Activated naive CD4-positive, alpha-beta T cell treated with anti-CD3 and anti-CD28 coated beads, Interleukin-2, amount 10 ng/mL, durations not matched to agents 7 days and 5 days (primary cell): Measurements from ENCODE around the gene CLMN.

Experiments
- CTCF ChIA-PET: fragments of 350-600 bp; sonication (Branson Sonifier 250); formaldehyde crosslinking; loops from one replicate; lab custom pipeline; 2021; ENCODE audit warnings: antibody characterized with exemption; lab: Charles Lee
- DNase-seq: peaks from one replicate; pipeline ENCODE4 v3.0.0-alpha.2; 2020
- H3K27ac Mint-ChIP-seq: one replicate; pipeline ENCODE4 v1.8.0; 2021; ENCODE audit warnings: mild to moderate bottlenecking, moderate library complexity, mixed read lengths
- H3K27me3 Mint-ChIP-seq: one replicate; pipeline ENCODE4 v1.8.0; 2021; ENCODE audit warnings: mild to moderate bottlenecking, mixed read lengths
- H3K36me3 Mint-ChIP-seq: one replicate; pipeline ENCODE4 v1.8.0; 2021; ENCODE audit warnings: mixed read lengths
- H3K4me1 Mint-ChIP-seq: one replicate; pipeline ENCODE4 v1.8.0; 2021; ENCODE audit warnings: mixed read lengths
- H3K4me3 Mint-ChIP-seq: one replicate; pipeline ENCODE4 v1.8.0; 2021; ENCODE audit warnings: mild to moderate bottlenecking, moderate library complexity, mixed read lengths
- H3K9me3 Mint-ChIP-seq: one replicate; pipeline ENCODE4 v1.8.0; 2021; ENCODE audit warnings: mixed read lengths

CLMN gene, protein sequence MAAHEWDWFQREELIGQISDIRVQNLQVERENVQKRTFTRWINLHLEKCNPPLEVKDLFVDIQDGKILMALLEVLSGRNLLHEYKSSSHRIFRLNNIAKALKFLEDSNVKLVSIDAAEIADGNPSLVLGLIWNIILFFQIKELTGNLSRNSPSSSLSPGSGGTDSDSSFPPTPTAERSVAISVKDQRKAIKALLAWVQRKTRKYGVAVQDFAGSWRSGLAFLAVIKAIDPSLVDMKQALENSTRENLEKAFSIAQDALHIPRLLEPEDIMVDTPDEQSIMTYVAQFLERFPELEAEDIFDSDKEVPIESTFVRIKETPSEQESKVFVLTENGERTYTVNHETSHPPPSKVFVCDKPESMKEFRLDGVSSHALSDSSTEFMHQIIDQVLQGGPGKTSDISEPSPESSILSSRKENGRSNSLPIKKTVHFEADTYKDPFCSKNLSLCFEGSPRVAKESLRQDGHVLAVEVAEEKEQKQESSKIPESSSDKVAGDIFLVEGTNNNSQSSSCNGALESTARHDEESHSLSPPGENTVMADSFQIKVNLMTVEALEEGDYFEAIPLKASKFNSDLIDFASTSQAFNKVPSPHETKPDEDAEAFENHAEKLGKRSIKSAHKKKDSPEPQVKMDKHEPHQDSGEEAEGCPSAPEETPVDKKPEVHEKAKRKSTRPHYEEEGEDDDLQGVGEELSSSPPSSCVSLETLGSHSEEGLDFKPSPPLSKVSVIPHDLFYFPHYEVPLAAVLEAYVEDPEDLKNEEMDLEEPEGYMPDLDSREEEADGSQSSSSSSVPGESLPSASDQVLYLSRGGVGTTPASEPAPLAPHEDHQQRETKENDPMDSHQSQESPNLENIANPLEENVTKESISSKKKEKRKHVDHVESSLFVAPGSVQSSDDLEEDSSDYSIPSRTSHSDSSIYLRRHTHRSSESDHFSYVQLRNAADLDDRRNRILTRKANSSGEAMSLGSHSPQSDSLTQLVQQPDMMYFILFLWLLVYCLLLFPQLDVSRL

DNA sequence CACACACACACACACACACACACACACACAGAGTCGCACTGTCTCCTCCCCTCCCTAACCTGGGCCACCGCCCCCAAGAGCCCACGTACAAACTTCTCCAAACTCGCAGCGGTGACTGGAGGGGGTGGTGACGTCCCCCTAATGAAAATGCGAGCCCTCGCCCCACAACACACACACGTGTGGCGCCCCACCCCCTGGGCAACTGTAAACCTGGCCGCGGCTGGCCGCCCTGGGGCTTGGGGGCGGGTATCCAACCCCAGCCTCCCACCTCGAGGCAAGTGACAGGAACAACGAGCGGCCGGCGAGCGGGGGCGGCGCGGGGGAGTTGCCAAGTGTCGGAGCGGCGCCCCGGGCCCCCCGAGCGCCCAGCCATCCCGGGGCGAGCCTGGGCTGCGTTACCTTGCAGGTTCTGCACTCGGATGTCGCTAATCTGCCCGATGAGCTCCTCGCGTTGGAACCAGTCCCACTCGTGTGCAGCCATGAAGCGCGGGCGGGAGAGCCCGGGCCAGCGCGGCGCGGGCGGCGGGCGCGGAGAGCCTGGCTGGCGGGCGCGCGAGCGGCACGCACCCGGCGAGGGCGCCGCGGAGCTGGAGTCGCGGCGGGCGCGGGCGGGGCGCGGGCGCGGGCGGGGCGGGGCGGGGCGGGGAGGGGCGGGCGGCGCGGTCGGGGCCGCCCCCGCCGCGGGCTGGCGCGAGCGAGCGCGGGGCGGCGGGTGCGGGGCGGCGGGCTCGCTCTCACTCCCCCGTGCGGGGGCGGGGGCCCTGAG, at the start of gene CLMN:
TSS of gene CLMN (minus strand) at position 597 of the 766 bp plus-strand sequence. CDS start at position 481, 116 bp downstream.
- CTCF ChIA-PET: no interaction called here
- Mint-ChIP-seq H3K27ac (no peak within 1 kb of the TSS), H3K36me3 (no peaks in the 10 kb centered on the region), H3K27me3 (peaks cover 90% of the 10 kb centered on the region), H3K9me3 (no peaks in the 10 kb centered on the region), H3K4me1 (peaks cover 14% of the 10 kb centered on the region), H3K4me3 (peak within 1 kb of the TSS; percentile 74)
- DNase-seq: peak; percentile 59

DNA sequence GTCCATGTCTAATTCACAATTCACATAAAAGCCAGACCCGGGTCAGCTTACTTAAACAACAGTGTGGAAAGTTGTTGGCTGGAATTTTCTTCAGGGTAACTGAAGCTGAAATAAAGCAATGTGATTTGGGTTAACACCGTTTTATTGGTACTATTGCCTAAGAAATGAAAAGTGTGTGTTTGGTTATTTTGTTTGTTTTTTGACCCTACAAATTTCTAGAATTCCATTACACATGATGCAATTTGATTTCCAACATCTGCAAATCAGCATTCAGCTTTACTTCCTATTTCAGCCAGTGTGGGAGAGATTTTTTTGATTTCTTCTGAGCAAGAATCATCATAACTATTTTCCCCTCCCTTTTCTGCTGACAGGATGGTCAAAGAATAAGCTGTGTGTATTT, 45.7 kb upstream of the CLMN start:
- H3K36me3 Mint-ChIP-seq: no peaks in the 10 kb centered on the region

DNA sequence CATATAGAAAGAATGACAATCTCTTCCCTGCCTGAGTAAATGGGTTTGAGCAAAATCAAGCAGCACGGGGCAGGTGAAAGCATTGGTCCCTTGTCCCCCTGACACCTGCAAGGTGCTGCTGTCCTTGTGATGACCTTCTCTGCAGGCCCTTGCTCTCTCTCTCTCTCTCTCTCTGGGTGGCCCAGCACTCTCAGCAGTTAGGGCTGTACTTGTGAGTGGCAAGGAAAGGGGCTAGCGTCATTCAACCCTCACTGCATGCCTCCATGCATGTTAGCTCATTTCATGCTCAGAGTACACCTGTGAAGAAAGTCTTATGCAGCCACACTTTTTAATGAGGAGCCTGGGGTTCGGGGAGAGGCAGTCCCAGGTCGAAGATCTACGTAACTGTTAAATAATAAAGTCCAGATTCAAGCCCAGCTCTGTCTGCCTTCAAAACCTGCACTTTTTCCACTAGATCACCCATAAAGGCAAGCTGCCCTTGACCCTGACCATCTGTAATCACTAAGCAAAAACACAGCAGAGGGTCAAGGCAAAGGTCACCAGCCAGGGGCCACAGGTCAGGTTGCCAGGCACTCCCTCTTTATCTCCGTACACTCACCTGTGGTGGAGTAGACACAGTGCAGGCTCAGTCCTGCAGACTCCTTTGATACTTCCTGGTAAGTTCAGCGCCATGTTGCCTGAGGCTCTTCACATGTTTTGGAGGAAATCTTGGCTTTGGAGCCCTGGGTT, 44.9 kb upstream of the CLMN start:
- H3K4me1 Mint-ChIP-seq: no peaks in the 10 kb centered on the region
- no peak overlapping the region for H3K4me3 Mint-ChIP-seq
- no peak for DNase-seq
- CTCF ChIA-PET: interaction anchor here (0.9 kb wide), 1 partner anchor 88 kb away, joined by 3 read pairs; no protein-coding TSS in a partner anchor
- H3K9me3 Mint-ChIP-seq: no peaks in the 10 kb centered on the region
- no peaks in the 10 kb centered on the region for H3K36me3 Mint-ChIP-seq
- H3K27me3 Mint-ChIP-seq: peaks cover 61% of the 10 kb centered on the region
- no peak overlapping the region for H3K27ac Mint-ChIP-seq

More for the DNA sequence above, 45.7 kb upstream of the CLMN start:
- Mint-ChIP-seq H3K27me3 (peaks cover 59% of the 10 kb centered on the region), H3K4me1 (no peaks in the 10 kb centered on the region), H3K9me3 (no peaks in the 10 kb centered on the region), H3K27ac (no peak overlapping the region), H3K4me3 (no peak overlapping the region)
- DNase-seq: no peak
- CTCF ChIA-PET: interaction anchor here (0.9 kb wide), 1 partner anchor 87 kb away, joined by 3 read pairs; no protein-coding TSS in a partner anchor

DNA sequence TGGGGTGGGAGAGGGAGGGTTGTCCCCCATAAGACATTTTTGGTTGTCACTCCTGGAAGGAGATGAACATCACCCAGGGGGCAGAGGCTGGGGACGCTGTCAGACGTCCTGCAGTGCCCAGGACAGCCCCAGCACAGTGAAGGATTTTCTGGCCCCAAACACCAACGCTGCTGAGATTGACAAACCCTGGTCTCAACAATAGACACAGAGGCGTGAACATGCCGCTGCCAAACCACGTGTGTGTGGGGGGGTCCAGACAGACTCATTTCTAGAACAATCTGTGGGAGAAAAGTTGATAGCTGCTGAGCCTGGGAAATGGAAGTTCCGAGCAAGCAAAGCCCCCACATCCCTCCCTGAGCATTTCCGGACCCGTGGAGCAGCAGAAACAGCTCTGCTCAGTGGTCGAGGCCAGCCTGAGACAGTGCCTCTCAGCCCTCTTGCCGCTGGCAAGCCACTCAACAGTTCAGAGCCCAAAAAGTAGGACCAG, 43.8 kb upstream of the CLMN start:
- H3K36me3 Mint-ChIP-seq: no peaks in the 10 kb centered on the region
- H3K9me3 Mint-ChIP-seq: no peaks in the 10 kb centered on the region
- DNase-seq: no peak
- H3K27me3 Mint-ChIP-seq: peaks cover 60% of the 10 kb centered on the region
- no peaks in the 10 kb centered on the region for H3K4me1 Mint-ChIP-seq
- no peak overlapping the region for H3K27ac Mint-ChIP-seq
- no peak overlapping the region for H3K4me3 Mint-ChIP-seq
- CTCF ChIA-PET: no interaction called here

DNA sequence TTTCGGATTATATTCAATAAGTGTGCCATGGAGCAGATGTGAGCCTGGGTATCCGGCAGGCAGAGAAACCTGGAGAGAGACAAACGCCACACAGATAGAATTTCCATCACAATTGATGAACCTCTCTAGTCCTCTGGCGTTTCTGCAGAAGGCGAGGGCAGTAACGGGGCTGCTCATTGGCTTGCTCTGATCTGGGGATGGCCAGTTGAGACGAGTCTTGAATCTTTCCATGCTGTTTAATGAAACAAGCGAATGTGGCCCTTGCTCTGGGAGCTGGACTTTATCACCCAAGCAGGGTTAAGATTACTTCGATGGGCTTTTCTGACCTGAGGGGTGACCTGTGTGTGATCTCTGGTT, 42.4 kb upstream of the CLMN start:
- Mint-ChIP-seq H3K36me3 (no peaks in the 10 kb centered on the region), H3K9me3 (no peaks in the 10 kb centered on the region), H3K4me1 (no peaks in the 10 kb centered on the region), H3K4me3 (no peak overlapping the region), H3K27me3 (peaks cover 58% of the 10 kb centered on the region), H3K27ac (no peak overlapping the region)
- DNase-seq: no peak
- CTCF ChIA-PET: interaction anchor here (0.6 to 1.3 kb wide), 7 partner anchors 10 to 1132 kb away, joined by 3 to 4 read pairs (median 3); no protein-coding TSS in a partner anchor

DNA sequence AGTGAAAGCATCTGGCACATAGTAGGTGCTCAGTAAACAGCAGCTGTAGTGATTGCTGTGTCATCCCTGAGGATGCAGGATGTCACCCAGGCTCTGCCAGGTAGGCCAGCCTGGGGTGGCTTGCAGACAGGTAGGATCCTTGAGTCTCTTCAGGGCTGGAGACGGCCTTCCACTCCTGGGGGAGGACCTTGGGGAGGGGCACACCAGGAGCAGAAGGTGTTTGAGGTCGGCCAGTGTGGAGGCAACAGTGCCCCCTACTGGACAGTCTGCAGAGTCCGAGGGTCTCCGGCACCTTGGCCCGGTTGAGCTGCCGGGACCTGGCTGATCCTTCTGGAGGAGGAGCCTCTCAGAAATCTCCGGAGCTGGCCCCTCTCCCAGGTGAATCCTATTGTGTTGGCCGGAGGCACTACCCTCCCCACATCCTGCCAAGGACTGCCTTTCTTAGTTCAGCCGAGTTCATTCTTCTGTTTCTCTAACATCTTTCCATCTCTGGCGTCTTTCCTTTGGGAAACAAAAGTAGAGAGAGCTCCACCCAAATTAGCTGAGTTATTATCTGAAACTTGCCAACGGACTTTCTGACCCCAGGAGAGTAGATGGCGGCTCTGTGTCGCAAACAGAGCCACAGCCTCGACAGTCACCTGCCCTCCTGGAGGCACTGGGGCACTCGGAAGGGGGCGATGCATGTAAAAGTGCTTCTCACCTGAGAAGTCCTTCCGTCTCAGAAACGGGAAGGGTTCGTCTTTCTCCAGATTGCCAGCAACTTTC, 41.8 kb upstream of the CLMN start:
- Mint-ChIP-seq H3K27me3 (peaks cover 57% of the 10 kb centered on the region), H3K4me1 (no peaks in the 10 kb centered on the region), H3K27ac (no peak overlapping the region), H3K4me3 (no peak overlapping the region), H3K36me3 (no peaks in the 10 kb centered on the region), H3K9me3 (no peaks in the 10 kb centered on the region)
- DNase-seq: peak; percentile 52
- CTCF ChIA-PET: interaction anchor here (0.6 to 1.7 kb wide), 8 partner anchors 9 to 1133 kb away, joined by 3 to 5 read pairs (median 3); no protein-coding TSS in a partner anchor

DNA sequence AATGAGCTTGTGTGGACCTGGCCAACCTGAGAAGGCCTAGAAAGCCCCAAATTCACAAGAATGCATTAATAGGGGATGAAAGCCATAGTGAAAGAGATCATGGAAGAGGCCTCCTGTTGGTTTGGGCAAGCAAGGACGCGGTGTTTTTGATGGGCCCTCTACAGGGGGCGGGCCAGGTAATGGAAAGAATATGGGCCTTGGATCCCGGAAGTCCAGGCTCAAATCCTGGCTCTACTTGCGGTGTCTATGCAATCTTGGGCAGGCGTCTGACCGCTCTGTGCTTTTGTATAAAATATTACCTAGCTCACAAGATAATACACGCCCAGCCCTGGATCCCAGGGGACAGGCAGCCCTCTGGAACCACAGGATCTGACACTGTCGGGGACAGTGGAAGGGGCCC, 41.1 kb upstream of the CLMN start:
- H3K36me3 Mint-ChIP-seq: no peaks in the 10 kb centered on the region
- H3K27me3 Mint-ChIP-seq: peaks cover 50% of the 10 kb centered on the region
- no peak overlapping the region for H3K4me3 Mint-ChIP-seq
- no peaks in the 10 kb centered on the region for H3K4me1 Mint-ChIP-seq
- no peak overlapping the region for H3K27ac Mint-ChIP-seq
- H3K9me3 Mint-ChIP-seq: no peaks in the 10 kb centered on the region
- CTCF ChIA-PET: interaction anchor here (1.1 to 1.7 kb wide), 2 partner anchors 11 to 670 kb away, joined by 3 to 5 read pairs; no protein-coding TSS in a partner anchor
- DNase-seq: no peak

DNA sequence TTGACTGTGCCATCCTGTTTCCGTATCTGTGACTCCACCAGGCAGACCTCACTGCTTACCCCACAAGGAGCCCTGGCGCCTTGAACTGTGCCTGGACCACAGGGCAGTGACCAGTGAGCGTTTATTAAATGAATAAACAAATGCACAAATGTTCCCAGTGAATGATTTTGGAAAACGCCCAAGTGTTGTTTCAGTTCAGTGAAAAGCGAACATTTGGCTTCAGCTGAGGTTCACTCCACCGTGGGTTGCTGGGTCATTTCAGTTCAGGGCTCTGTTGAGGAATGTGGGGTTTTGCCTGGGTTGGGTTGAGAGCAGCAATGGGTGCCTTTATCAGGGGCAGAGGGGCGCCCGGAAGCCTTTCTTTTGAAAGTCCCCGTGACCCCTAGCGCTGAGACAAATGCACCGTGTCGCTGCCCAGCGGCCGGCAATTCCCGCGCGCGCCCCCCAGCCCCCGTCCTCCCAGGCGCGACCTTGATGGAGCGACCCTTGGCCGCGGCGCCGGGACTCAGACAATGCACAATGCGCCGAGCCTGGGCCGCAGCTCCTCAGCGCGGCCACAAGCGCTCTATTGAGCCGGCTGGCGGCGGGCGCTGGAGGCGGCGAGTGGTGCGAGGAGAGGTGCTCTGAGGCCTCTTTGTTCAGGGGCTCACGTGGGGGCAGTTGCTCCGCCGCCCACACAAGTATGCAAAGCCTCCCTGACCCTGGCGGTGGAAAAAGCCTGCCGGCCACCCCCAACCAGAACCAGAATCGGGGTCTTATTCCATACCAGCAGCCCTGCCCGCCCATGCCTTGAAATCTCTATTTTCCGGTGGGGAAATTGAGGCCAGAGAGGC, 40.5 kb upstream of the CLMN start:
- H3K4me3 Mint-ChIP-seq: no peak overlapping the region

DNA sequence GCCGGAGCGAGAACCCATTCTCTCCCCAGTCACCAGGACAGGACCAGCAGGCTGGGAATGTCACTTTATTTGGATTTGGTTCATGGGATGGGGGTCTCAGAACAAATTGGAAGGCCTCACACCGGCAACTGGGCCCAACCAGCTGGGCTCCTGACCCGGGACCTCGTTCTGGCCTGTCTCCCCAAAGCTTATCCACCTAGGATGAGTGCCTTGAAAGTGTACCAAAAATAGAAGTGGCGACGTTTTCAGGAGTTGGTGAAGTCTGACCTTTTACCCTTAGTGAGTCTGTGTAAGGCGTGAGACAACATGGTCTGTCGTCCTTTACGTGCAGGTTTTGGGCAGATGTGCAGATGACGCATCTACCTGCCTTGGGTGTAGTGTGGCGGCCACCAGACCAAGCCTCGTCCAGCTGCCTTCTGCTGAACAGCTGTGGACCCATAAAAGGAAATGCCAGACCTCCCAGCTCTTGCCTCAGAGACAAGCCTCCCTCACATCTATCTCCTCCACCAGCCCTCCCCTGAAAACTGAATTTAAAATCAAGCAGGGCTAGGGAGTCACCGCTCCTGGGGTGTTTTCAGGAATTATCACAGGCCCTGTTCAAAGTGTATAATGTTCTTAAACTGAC, 36.6 kb upstream of the CLMN start:
- DNase-seq: no peak
- Mint-ChIP-seq H3K27ac (no peak overlapping the region), H3K4me1 (no peaks in the 10 kb centered on the region), H3K36me3 (no peaks in the 10 kb centered on the region), H3K9me3 (peaks cover 4% of the 10 kb centered on the region), H3K4me3 (no peak overlapping the region), H3K27me3 (peaks cover 26% of the 10 kb centered on the region)
- CTCF ChIA-PET: no interaction called here

More for the DNA sequence above, 40.5 kb upstream of the CLMN start:
- no peaks in the 10 kb centered on the region for H3K4me1 Mint-ChIP-seq
- no peaks in the 10 kb centered on the region for H3K9me3 Mint-ChIP-seq
- CTCF ChIA-PET: interaction anchor here (1.7 kb wide), 1 partner anchor 11 kb away, joined by 5 read pairs; no protein-coding TSS in a partner anchor
- H3K27ac Mint-ChIP-seq: no peak overlapping the region
- no peaks in the 10 kb centered on the region for H3K36me3 Mint-ChIP-seq
- H3K27me3 Mint-ChIP-seq: peaks cover 48% of the 10 kb centered on the region
- no peak for DNase-seq

DNA sequence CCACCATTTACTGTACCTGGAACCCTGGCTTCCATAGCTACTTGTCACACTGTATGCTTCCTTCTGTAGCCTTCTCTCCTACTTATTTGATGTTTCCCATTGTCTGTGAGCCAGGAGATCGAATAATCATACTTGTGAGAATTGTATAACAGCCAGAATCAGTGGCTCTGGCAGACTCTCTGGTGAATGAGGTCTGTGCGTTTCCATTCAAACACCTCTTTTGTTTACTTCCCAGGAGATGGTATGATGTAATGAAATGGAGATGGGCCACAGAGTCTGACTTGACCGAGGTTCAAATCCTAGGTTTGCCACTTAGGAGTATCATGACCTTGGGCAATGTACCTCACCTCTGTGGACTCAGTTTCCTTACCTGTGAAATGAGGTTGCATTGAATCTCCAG, 35.7 kb upstream of the CLMN start:
- CTCF ChIA-PET: no interaction called here
- H3K4me1 Mint-ChIP-seq: no peaks in the 10 kb centered on the region

DNA sequence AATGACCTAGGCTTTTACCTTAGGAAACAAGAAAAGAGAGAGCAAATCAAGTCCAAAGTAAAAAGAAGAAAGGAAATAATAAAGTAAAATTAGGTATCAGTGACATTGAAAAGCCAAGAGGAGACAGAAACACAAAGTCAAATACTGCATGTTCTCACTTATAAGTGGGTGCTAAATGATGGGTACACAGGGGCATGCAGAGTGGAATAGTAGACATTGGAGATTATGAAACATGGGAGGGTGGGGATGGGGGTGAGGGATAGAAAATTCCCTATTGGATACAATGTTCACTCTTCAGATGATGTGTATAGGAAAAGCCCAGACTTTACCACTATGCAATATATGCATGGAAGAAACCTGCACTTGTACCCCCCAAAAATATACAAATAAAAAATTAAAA, 35.1 kb upstream of the CLMN start:
- Mint-ChIP-seq H3K36me3 (no peaks in the 10 kb centered on the region), H3K27ac (no peak overlapping the region), H3K4me1 (no peaks in the 10 kb centered on the region), H3K4me3 (no peak overlapping the region), H3K27me3 (peaks cover 11% of the 10 kb centered on the region), H3K9me3 (peaks cover 4% of the 10 kb centered on the region)
- DNase-seq: no peak
- CTCF ChIA-PET: no interaction called here

More for the DNA sequence above, 35.7 kb upstream of the CLMN start:
- DNase-seq: no peak
- no peak overlapping the region for H3K27ac Mint-ChIP-seq
- H3K27me3 Mint-ChIP-seq: peaks cover 17% of the 10 kb centered on the region
- H3K4me3 Mint-ChIP-seq: no peak overlapping the region
- H3K9me3 Mint-ChIP-seq: peaks cover 4% of the 10 kb centered on the region
- H3K36me3 Mint-ChIP-seq: no peaks in the 10 kb centered on the region
